ENCODE measurements around the gene NBDY.
A peak's percentile ranks its signal among the peaks of the same experiment; 100 is the strongest.
"Not testable (repeated sequence)": the region's sequence is repeated elsewhere in the genome, so short reads cannot be mapped to it uniquely, and the experiment has no call there.

Gene NBDY

GRCh38 chrX:56802921-56803849 lies 74.1 kb downstream of the NBDY start:
- no peaks in the 10 kb centered on the region for H3K36me3 ChIP-seq (ENCODE audit: control insufficient read depth in 2 of 2, insufficient read depth in 2 of 2, low read length in 2 of 2)
- H3K27ac ChIP-seq (ENCODE audit: low read length) = peak overlapping the region; percentile 94
- H3K9me3 ChIP-seq (ENCODE audit: control insufficient read depth in 2 of 2, low read length in 2 of 2) = no peaks in the 10 kb centered on the region
- H3K27me3 ChIP-seq (ENCODE audit: control insufficient read depth in 1 of 2, insufficient read depth in 2 of 2, low read length in 2 of 2) = no peaks in the 10 kb centered on the region
- peak overlapping the region in 1 of 2 donors; percentile 81 for H3K9ac ChIP-seq (ENCODE audit: low read length in 2 of 2)
- peaks cover 22% of the 10 kb centered on the region for H3K4me1 ChIP-seq (ENCODE audit: control insufficient read depth, insufficient read depth, low read length)
- H3K4me3 ChIP-seq (ENCODE audit: low read length in 2 of 2) = peak overlapping the region in 1 of 2 donors; percentile 80

GRCh38 chrX:56803850-56804681 lies 75.0 kb downstream of the NBDY start:
- H3K9me3 ChIP-seq (ENCODE audit: control insufficient read depth in 2 of 2, low read length in 2 of 2) = no peaks in the 10 kb centered on the region
- H3K4me1 ChIP-seq (ENCODE audit: control insufficient read depth, insufficient read depth, low read length) = peaks cover 22% of the 10 kb centered on the region
- no peak overlapping the region for H3K27ac ChIP-seq (ENCODE audit: low read length)
- no peaks in the 10 kb centered on the region for H3K36me3 ChIP-seq (ENCODE audit: control insufficient read depth in 2 of 2, insufficient read depth in 2 of 2, low read length in 2 of 2)
- peak overlapping the region in 1 of 2 donors; percentile 80 for H3K4me3 ChIP-seq (ENCODE audit: low read length in 2 of 2)
- H3K27me3 ChIP-seq (ENCODE audit: control insufficient read depth in 1 of 2, insufficient read depth in 2 of 2, low read length in 2 of 2) = no peaks in the 10 kb centered on the region
- peak overlapping the region in 1 of 2 donors; percentile 36 for H3K9ac ChIP-seq (ENCODE audit: low read length in 2 of 2)

GRCh38 chrX:56804867-56805266 lies 75.8 kb downstream of the NBDY start:
- Histone ChIP-seq H3K36me3 (ENCODE audit: control insufficient read depth in 2 of 2, insufficient read depth in 2 of 2, low read length in 2 of 2) (no peaks in the 10 kb centered on the region), H3K27me3 (ENCODE audit: control insufficient read depth in 1 of 2, insufficient read depth in 2 of 2, low read length in 2 of 2) (no peaks in the 10 kb centered on the region), H3K4me1 (ENCODE audit: control insufficient read depth, insufficient read depth, low read length) (peaks cover 22% of the 10 kb centered on the region), H3K27ac (ENCODE audit: low read length) (no peak overlapping the region), H3K9me3 (ENCODE audit: control insufficient read depth in 2 of 2, low read length in 2 of 2) (no peaks in the 10 kb centered on the region), H3K4me3 (ENCODE audit: low read length in 2 of 2) (no peak overlapping the region), H3K9ac (ENCODE audit: low read length in 2 of 2) (no peak overlapping the region)

- H3K4me1 ChIP-seq (ENCODE audit: control insufficient read depth, insufficient read depth, low read length) = peaks cover 22% of the 10 kb centered on the region
- H3K9me3 ChIP-seq (ENCODE audit: control insufficient read depth in 2 of 2, low read length in 2 of 2) = no peaks in the 10 kb centered on the region
- H3K4me3 ChIP-seq (ENCODE audit: low read length in 2 of 2) = no peak overlapping the region
Measured at GRCh38 chrX:56805399-56805798, 76.4 kb downstream of the NBDY start.

GRCh38 chrX:56806176-56806575 lies 77.1 kb downstream of the NBDY start:
- H3K9me3 ChIP-seq (ENCODE audit: control insufficient read depth in 2 of 2, low read length in 2 of 2); H3K4me3 ChIP-seq (ENCODE audit: low read length in 2 of 2); H3K36me3 ChIP-seq (ENCODE audit: control insufficient read depth in 2 of 2, insufficient read depth in 2 of 2, low read length in 2 of 2); H3K27ac ChIP-seq (ENCODE audit: low read length); H3K27me3 ChIP-seq (ENCODE audit: control insufficient read depth in 1 of 2, insufficient read depth in 2 of 2, low read length in 2 of 2); H3K9ac ChIP-seq (ENCODE audit: low read length in 2 of 2): not testable (repeated sequence)
- peaks cover 22% of the 10 kb centered on the region for H3K4me1 ChIP-seq (ENCODE audit: control insufficient read depth, insufficient read depth, low read length)

More at GRCh38 chrX:56805399-56805798, 76.4 kb downstream of the NBDY start:
- no peaks in the 10 kb centered on the region for H3K27me3 ChIP-seq (ENCODE audit: control insufficient read depth in 1 of 2, insufficient read depth in 2 of 2, low read length in 2 of 2)
- no peaks in the 10 kb centered on the region for H3K36me3 ChIP-seq (ENCODE audit: control insufficient read depth in 2 of 2, insufficient read depth in 2 of 2, low read length in 2 of 2)
- H3K9ac ChIP-seq (ENCODE audit: low read length in 2 of 2) = no peak overlapping the region
- H3K27ac ChIP-seq (ENCODE audit: low read length) = no peak overlapping the region

- Histone ChIP-seq H3K9ac (ENCODE audit: low read length in 2 of 2) (no peak overlapping the region), H3K27ac (ENCODE audit: low read length) (no peak overlapping the region), H3K27me3 (ENCODE audit: control insufficient read depth in 1 of 2, insufficient read depth in 2 of 2, low read length in 2 of 2) (peaks cover 0 to 10% of the 10 kb centered on the region in 2 donors), H3K9me3 (ENCODE audit: control insufficient read depth in 2 of 2, low read length in 2 of 2) (no peaks in the 10 kb centered on the region), H3K4me1 (ENCODE audit: control insufficient read depth, insufficient read depth, low read length) (peaks cover 4% of the 10 kb centered on the region), H3K4me3 (ENCODE audit: low read length in 2 of 2) (no peak overlapping the region), H3K36me3 (ENCODE audit: control insufficient read depth in 2 of 2, insufficient read depth in 2 of 2, low read length in 2 of 2) (no peaks in the 10 kb centered on the region)
Measured at GRCh38 chrX:56811599-56811998, 82.6 kb downstream of the NBDY start.

- Histone ChIP-seq H3K9ac (ENCODE audit: low read length in 2 of 2) (peak overlapping the region in 1 of 2 donors; percentile 29), H3K4me1 (ENCODE audit: control insufficient read depth, insufficient read depth, low read length) (peaks cover 4% of the 10 kb centered on the region), H3K4me3 (ENCODE audit: low read length in 2 of 2) (peak overlapping the region in 1 of 2 donors; percentile 49), H3K9me3 (ENCODE audit: control insufficient read depth in 2 of 2, low read length in 2 of 2) (no peaks in the 10 kb centered on the region), H3K36me3 (ENCODE audit: control insufficient read depth in 2 of 2, insufficient read depth in 2 of 2, low read length in 2 of 2) (no peaks in the 10 kb centered on the region), H3K27ac (ENCODE audit: low read length) (no peak overlapping the region), H3K27me3 (ENCODE audit: control insufficient read depth in 1 of 2, insufficient read depth in 2 of 2, low read length in 2 of 2) (peaks cover 0 to 10% of the 10 kb centered on the region in 2 donors)
Measured at GRCh38 chrX:56812515-56813105, 83.6 kb downstream of the NBDY start.

- H3K27me3 ChIP-seq (ENCODE audit: control insufficient read depth in 1 of 2, insufficient read depth in 2 of 2, low read length in 2 of 2) = peaks cover 0 to 10% of the 10 kb centered on the region in 2 donors
- H3K9ac ChIP-seq (ENCODE audit: low read length in 2 of 2) = no peak overlapping the region
- H3K4me3 ChIP-seq (ENCODE audit: low read length in 2 of 2) = no peak overlapping the region
- no peak overlapping the region for H3K27ac ChIP-seq (ENCODE audit: low read length)
- H3K36me3 ChIP-seq (ENCODE audit: control insufficient read depth in 2 of 2, insufficient read depth in 2 of 2, low read length in 2 of 2) = no peaks in the 10 kb centered on the region
- peaks cover 4% of the 10 kb centered on the region for H3K4me1 ChIP-seq (ENCODE audit: control insufficient read depth, insufficient read depth, low read length)
- no peaks in the 10 kb centered on the region for H3K9me3 ChIP-seq (ENCODE audit: control insufficient read depth in 2 of 2, low read length in 2 of 2)
Measured at GRCh38 chrX:56813318-56813837, 84.3 kb downstream of the NBDY start.

- H3K9ac ChIP-seq (ENCODE audit: low read length in 2 of 2) = no peak overlapping the region
Measured at GRCh38 chrX:56817179-56817578, 88.1 kb downstream of the NBDY start.

GRCh38 chrX:56826020-56826419 lies 97.0 kb downstream of the NBDY start:
- Histone ChIP-seq H3K4me1 (ENCODE audit: control insufficient read depth, insufficient read depth, low read length) (no peaks in the 10 kb centered on the region), H3K36me3 (ENCODE audit: control insufficient read depth in 2 of 2, insufficient read depth in 2 of 2, low read length in 2 of 2) (no peaks in the 10 kb centered on the region), H3K9ac (ENCODE audit: low read length in 2 of 2) (no peak overlapping the region), H3K27me3 (ENCODE audit: control insufficient read depth in 1 of 2, insufficient read depth in 2 of 2, low read length in 2 of 2) (peaks cover 0 to 3% of the 10 kb centered on the region in 2 donors), H3K27ac (ENCODE audit: low read length) (no peak overlapping the region), H3K4me3 (ENCODE audit: low read length in 2 of 2) (no peak overlapping the region), H3K9me3 (ENCODE audit: control insufficient read depth in 2 of 2, low read length in 2 of 2) (peaks cover 0 to 4% of the 10 kb centered on the region in 2 donors)

More at GRCh38 chrX:56817179-56817578, 88.1 kb downstream of the NBDY start:
- Histone ChIP-seq H3K4me3 (ENCODE audit: low read length in 2 of 2) (no peak overlapping the region), H3K27ac (ENCODE audit: low read length) (no peak overlapping the region), H3K27me3 (ENCODE audit: control insufficient read depth in 1 of 2, insufficient read depth in 2 of 2, low read length in 2 of 2) (peaks cover 0 to 8% of the 10 kb centered on the region in 2 donors), H3K36me3 (ENCODE audit: control insufficient read depth in 2 of 2, insufficient read depth in 2 of 2, low read length in 2 of 2) (no peaks in the 10 kb centered on the region), H3K9me3 (ENCODE audit: control insufficient read depth in 2 of 2, low read length in 2 of 2) (no peaks in the 10 kb centered on the region), H3K4me1 (ENCODE audit: control insufficient read depth, insufficient read depth, low read length) (peaks cover 4% of the 10 kb centered on the region)
